ENCODE measurements around the gene FLACC1. TPM values are rescaled to one million over a fixed set of nuclear protein-coding genes. Genes with fewer than 3 reads are reported as not detected.
"Not testable (repeated sequence)": the region's sequence is repeated elsewhere in the genome, so short reads cannot be mapped to it uniquely, and the experiment has no call there.

The FLACC1 gene
- total RNA-seq, 4 donors from 2014 or later = 0.19 to 5.1 (median 0.52) TPM

DNA sequence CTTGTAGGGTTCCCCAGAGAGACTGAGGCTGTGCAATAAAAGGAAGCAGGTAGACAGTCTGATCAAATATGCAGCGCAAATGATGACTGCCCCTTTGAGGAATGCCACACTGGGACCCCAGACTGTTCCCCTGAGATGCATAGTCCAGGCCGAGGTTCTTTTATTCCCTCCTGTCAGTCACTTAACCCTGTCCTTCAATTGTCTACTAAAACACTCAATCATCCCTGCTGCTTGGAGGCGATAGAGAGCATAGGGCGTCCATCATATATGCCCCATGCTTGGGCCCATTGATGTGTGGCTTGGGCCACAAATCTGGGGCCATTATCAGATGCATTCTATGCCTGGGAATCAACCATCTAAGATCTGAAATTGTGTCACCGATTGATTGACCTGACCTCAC, 112.3 kb downstream of the FLACC1 start:
- TF ChIP-seq POLR2A (IDR thresholded peaks at IDR 0.05) (no peak), CTCF (IDR thresholded peaks at IDR 0.05) (no peak)
- no peak overlapping the region for H3K4me3 ChIP-seq
- WGBS, 2 donors = 91 to 95% methylated on average over 5 of the region's 5 CpGs
- H3K27ac ChIP-seq = no peak overlapping the region
- peaks cover 0 to 4% (median 0%) of the 10 kb centered on the region in 3 donors for H3K36me3 ChIP-seq
- DNase-seq = no peak
- H3K27me3 ChIP-seq = no peaks in the 10 kb centered on the region
- intact Hi-C loops (cut with DNase I) = loop anchor here (10.0 kb wide), 1 partner anchor 120 kb away; no protein-coding TSS in a partner anchor
- H3K4me1 ChIP-seq = no peaks in the 10 kb centered on the region
- H3K9me3 ChIP-seq = no peaks in the 10 kb centered on the region

- intact Hi-C loops (cut with DNase I) = loop anchor here (10.0 kb wide), 1 partner anchor 122 kb away; no protein-coding TSS in a partner anchor
- TF ChIP-seq POLR2A (IDR thresholded peaks at IDR 0.05) (no peak), CTCF (IDR thresholded peaks at IDR 0.05) (no peak)
- Histone ChIP-seq H3K4me3 (no peak overlapping the region), H3K27ac (no peak overlapping the region), H3K27me3 (no peaks in the 10 kb centered on the region), H3K9me3 (no peaks in the 10 kb centered on the region), H3K4me1 (peaks cover 0 to 5% (median 0%) of the 10 kb centered on the region in 3 donors), H3K36me3 (peaks cover 0 to 4% (median 0%) of the 10 kb centered on the region in 3 donors)
- DNase-seq = no peak
Measured at GRCh38 chr2:201242571-201243277, 114.4 kb downstream of the FLACC1 start.

GRCh38 chr2:201239167-201239935, 117.8 kb downstream of the FLACC1 start:
- H3K36me3 ChIP-seq; H3K4me3 ChIP-seq; H3K9me3 ChIP-seq; DNase-seq; H3K27me3 ChIP-seq; intact Hi-C loops (cut with DNase I): not testable (repeated sequence)
- WGBS, 2 donors = 86 to 87% methylated on average over 18 of the region's 21 CpGs
- Histone ChIP-seq H3K27ac (peak overlapping the region in 3 of 4 donors; percentile 30 to 58 (median 51)), H3K4me1 (peaks cover 10 to 33% (median 13%) of the 10 kb centered on the region in 3 donors)

Other genes starting within 250 kb of the FLACC1 start
- gene CFLAR, start 241.2 kb downstream of the FLACC1 start, total RNA-seq = 100 to 1,000 TPM in 2 of 4 donors, 10 to 100 TPM in 2; 71.9 to 132 (median 114) TPM
- 10 to 100 TPM in 3 of 4 donors, 1 to 10 TPM in 1; 9.0 to 22.0 (median 15.0) TPM for gene CASP10, start 174.2 kb downstream of the FLACC1 start, total RNA-seq
- 10 to 100 TPM; 13.8 to 28.2 (median 22.8) TPM for gene CASP8, start 96.8 kb downstream of the FLACC1 start, total RNA-seq
- gene TRAK2, start 94.1 kb upstream of the FLACC1 start, total RNA-seq = 10 to 100 TPM in 2 of 4 donors, 1 to 10 TPM in 2; 7.9 to 32.8 (median 13.7) TPM
- gene STRADB, start 94.4 kb upstream of the FLACC1 start, total RNA-seq = 10 to 100 TPM in 3 of 4 donors, 1 to 10 TPM in 1; 4.8 to 18.2 (median 14.6) TPM

Measured in esophagus squamous epithelium (tissue), 5 donors.